Panc1 (cell line): ENCODE measurements around the gene ZNF513. TPM values are rescaled to one million over a fixed set of nuclear protein-coding genes. Genes with fewer than 3 reads are reported as not detected.

ENCODE experiments used
- ATAC-seq: fragments of 200-7000 bp; cut with Tn5 transposase; 2 replicates; pipeline ENCODE4 v1.9.1; 2020; ENCODE audit warnings: mild to moderate bottlenecking, moderate library complexity
- BruUV-seq: library from RNA; stranded (reverse); fragments of 400-500 nt; replicated peaks from 2 replicates; lab custom pipeline; 2021; lab: Mats Ljungman, UMichigan
- CTCF ChIA-PET: fragments of 300-600 bp; sonication (Branson Sonifier 250); formaldehyde crosslinking; loops from one replicate; lab custom pipeline; 2022; ENCODE audit warnings: antibody characterized with exemption; lab: Charles Lee
- POLR2A ChIA-PET: fragments of 300-600 bp; sonication (Branson Sonifier 250); formaldehyde crosslinking; loops from one replicate; lab custom pipeline; 2022; ENCODE audit warnings: antibody characterized with exemption; lab: Charles Lee
- DNase-seq: peaks from one replicate; pipeline ENCODE4 v3.0.0-alpha.2; 2010; ENCODE audit warnings: low read depth, low spot score
- H3K27ac ChIP-seq: 2 replicates; pipeline ENCODE4 v1.5.1; 2011; ENCODE audit warnings: mild to moderate bottlenecking, low read length, inconsistent platforms
- H3K27me3 ChIP-seq: fragments of 200-500 bp; sonication (Bioruptor generic); 2 replicates; pipeline ENCODE4 v1.6.0; 2014; ENCODE audit warnings: low read length, inconsistent platforms; ENCODE audit not compliant: control insufficient read depth, insufficient read depth
- H3K36me3 ChIP-seq: fragments of 200-500 bp; sonication (Bioruptor generic); 2 replicates; pipeline ENCODE4 v1.5.1; 2014; ENCODE audit warnings: inconsistent platforms, mild to moderate bottlenecking, low read length, moderate library complexity; ENCODE audit not compliant: control insufficient read depth, insufficient read depth
- H3K4me1 ChIP-seq: 2 replicates; pipeline ENCODE4 v1.5.1; 2011; ENCODE audit warnings: inconsistent platforms, mild to moderate bottlenecking, low read length, moderate library complexity; ENCODE audit not compliant: control insufficient read depth, insufficient read depth
- H3K4me3 ChIP-seq, 2 experiments: 2 replicates each; pipeline ENCODE4 v1.5.1; 2011 to 2012; ENCODE audit warnings: low read depth in 2 of 2, low read length in 2 of 2, mild to moderate bottlenecking in 2 of 2, inconsistent platforms in 1 of 2, moderate library complexity in 1 of 2
- H3K9me3 ChIP-seq: fragments of 200-500 bp; sonication (Bioruptor generic); 2 replicates; pipeline ENCODE4 v1.5.1; 2014; ENCODE audit warnings: low read depth, mild to moderate bottlenecking, inconsistent platforms, low read length, moderate library complexity; ENCODE audit not compliant: control insufficient read depth, insufficient read depth
- CTCF ChIP-seq: fragments of 450-650 bp; IDR thresholded peaks from 2 replicates; pipeline ENCODE4 v1.5.1; 2017; ENCODE audit warnings: mild to moderate bottlenecking
- POLR2AphosphoS5 ChIP-seq: IDR thresholded peaks from 2 replicates; pipeline ENCODE4 v1.6.1; 2012; ENCODE audit warnings: mild to moderate bottlenecking, low read depth, low read length, moderate library complexity
- REST ChIP-seq, 2 experiments: IDR thresholded peaks; 2 replicates each; pipeline ENCODE4 v1.6.1; 2011 to 2012; ENCODE audit warnings: low read depth in 2 of 2, control low read depth in 1 of 2, low read length in 1 of 2, mild to moderate bottlenecking in 1 of 2, moderate library complexity in 1 of 2; ENCODE audit not compliant: insufficient read depth in 1 of 2
- SIN3A ChIP-seq: IDR thresholded peaks from 2 replicates; pipeline ENCODE4 v1.6.1; 2012; ENCODE audit warnings: low read depth, mild to moderate bottlenecking, low read length, moderate library complexity, borderline replicate concordance; ENCODE audit not compliant: insufficient read depth
- TCF7L2 ChIP-seq: IDR thresholded peaks from 2 replicates; pipeline ENCODE4 v1.6.1; 2011; ENCODE audit warnings: mild to moderate bottlenecking, low read depth, low read length, inconsistent platforms
- in situ Hi-C: cut with HindIII; loops from 2 replicates; pipeline ENCODE4 v1.10.0; 2016; ENCODE audit warnings: low sequenced_read_pairs, low pct_unique_long_range_greater_than_20kb
- intact Hi-C: fragments of 100-400 bp; cut with micrococcal nuclease; formaldehyde crosslinking; loops from one replicate; pipeline ENCODE4 v1.10.0; 2022; ENCODE audit not compliant: unreplicated experiment
- total RNA-seq: library from RNA; stranded (reverse); gene quantifications from one replicate; pipeline ENCODE4 v1.2.1, GENCODE V29; 2021; ENCODE audit not compliant: unreplicated experiment

Gene ZNF513
- total RNA-seq, 1 experiment from 2014 or later = 25.3 TPM

GRCh38 chr2:27356382-27357181 is 24.0 kb downstream of the ZNF513 start, which contains the start of gene GTF3C2:
Gene GTF3C2, minus strand, starts transcription at chr2:27356764. Its CDS starts 13,210 bp downstream, at chr2:27343554.
- POLR2A ChIA-PET = interaction anchor here (0.6 to 0.8 kb wide), 2 partner anchors 9 to 10 kb away, joined by 5 read pairs; no protein-coding TSS in a partner anchor
- ATAC-seq = peak; percentile 95
- peak within 1 kb of the TSS; percentile 93 for H3K27ac ChIP-seq
- peaks cover 19% of the 10 kb centered on the region for H3K4me1 ChIP-seq
- TF ChIP-seq REST (IDR thresholded peaks at IDR 0.05; ENCODE audit: insufficient read depth in 1 of 2, low read depth in 2 of 2, low read length in 1 of 2) (no peak), CTCF (no peak), POLR2AphosphoS5 (peak; percentile 67), SIN3A (peak; percentile 70; the same call in 1 of the 2 replicates), TCF7L2 (peak; percentile 44; the same call in 1 of the 2 replicates)
- intact Hi-C loops (no loop called here), in situ Hi-C loops (no loop called here)
- BruUV-seq = TSS peak; percentile 70
- DNase-seq = peak; percentile 91
- CTCF ChIA-PET = no interaction called here
- no peaks in the 10 kb centered on the region for H3K27me3 ChIP-seq
- H3K4me3 ChIP-seq = peak within 1 kb of the TSS; percentile 62 to 99
- H3K9me3 ChIP-seq = no peaks in the 10 kb centered on the region
- H3K36me3 ChIP-seq = no peaks in the 10 kb centered on the region; the same call in 1 of the 2 replicates

- POLR2A ChIA-PET = interaction anchor here (0.9 kb wide), 1 partner anchor 16 kb away, joined by 7 read pairs; no protein-coding TSS in a partner anchor
- CTCF ChIA-PET = no interaction called here
Measured at GRCh38 chr2:27356056-27356381, 24.5 kb downstream of the ZNF513 start.

More at GRCh38 chr2:27356056-27356381, 24.5 kb downstream of the ZNF513 start:
- Histone ChIP-seq H3K36me3 (no peaks in the 10 kb centered on the region; the same call in 1 of the 2 replicates), H3K9me3 (no peaks in the 10 kb centered on the region), H3K4me3 (peak overlapping the region; percentile 62 to 99), H3K27me3 (no peaks in the 10 kb centered on the region), H3K4me1 (peaks cover 19% of the 10 kb centered on the region), H3K27ac (peak overlapping the region; percentile 93)
- TF ChIP-seq TCF7L2 = no peak
- no peak for TF ChIP-seq POLR2AphosphoS5
- no peak for TF ChIP-seq REST (IDR thresholded peaks at IDR 0.05; ENCODE audit: insufficient read depth in 1 of 2, low read depth in 2 of 2, low read length in 1 of 2)
- no peak for TF ChIP-seq CTCF
- TF ChIP-seq SIN3A = 0 out of 2 replicates have a peak, but pooled peaks have one; percentile 27
- no TSS peak for BruUV-seq
- no peak for DNase-seq
- intact Hi-C loops (no loop called here), in situ Hi-C loops (no loop called here)
- ATAC-seq = peak; percentile 55
